Right lobe of liver (tissue), 4 donors: ENCODE data around the gene ITFG2.

Source experiments
- POLR2A ChIP-seq: fragments of 450-650 bp; IDR thresholded peaks from one replicate; pipeline ENCODE4 v1.6.1; 2017; ENCODE audit warnings: antibody characterized with exemption, mild to moderate bottlenecking
- TF ChIP-seq, protein P1 (sequence below), 4 donors: fragments of 200-600 bp in 3 of 4; fragments of 450-650 bp in 1 of 4; IDR thresholded peaks; one replicate each; pipeline versions ENCODE4 v1.5.1 to v1.8.0; 2016 to 2022; ENCODE audit warnings: antibody characterized with exemption in 4 of 4, mild to moderate bottlenecking in 2 of 4
- donor health status: DM: no; HTN: no; CAD: no.
- donor health status: DM: no; HTN: no; CAD: no.
- donor health status: DM: no; HTN: yes; CAD: no.

GRCh38 chr12:2824541-2824940 is 12.1 kb downstream of the ITFG2 start:
- TF ChIP-seq, protein P1, sequence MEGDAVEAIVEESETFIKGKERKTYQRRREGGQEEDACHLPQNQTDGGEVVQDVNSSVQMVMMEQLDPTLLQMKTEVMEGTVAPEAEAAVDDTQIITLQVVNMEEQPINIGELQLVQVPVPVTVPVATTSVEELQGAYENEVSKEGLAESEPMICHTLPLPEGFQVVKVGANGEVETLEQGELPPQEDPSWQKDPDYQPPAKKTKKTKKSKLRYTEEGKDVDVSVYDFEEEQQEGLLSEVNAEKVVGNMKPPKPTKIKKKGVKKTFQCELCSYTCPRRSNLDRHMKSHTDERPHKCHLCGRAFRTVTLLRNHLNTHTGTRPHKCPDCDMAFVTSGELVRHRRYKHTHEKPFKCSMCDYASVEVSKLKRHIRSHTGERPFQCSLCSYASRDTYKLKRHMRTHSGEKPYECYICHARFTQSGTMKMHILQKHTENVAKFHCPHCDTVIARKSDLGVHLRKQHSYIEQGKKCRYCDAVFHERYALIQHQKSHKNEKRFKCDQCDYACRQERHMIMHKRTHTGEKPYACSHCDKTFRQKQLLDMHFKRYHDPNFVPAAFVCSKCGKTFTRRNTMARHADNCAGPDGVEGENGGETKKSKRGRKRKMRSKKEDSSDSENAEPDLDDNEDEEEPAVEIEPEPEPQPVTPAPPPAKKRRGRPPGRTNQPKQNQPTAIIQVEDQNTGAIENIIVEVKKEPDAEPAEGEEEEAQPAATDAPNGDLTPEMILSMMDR (IDR thresholded peaks at IDR 0.05) = no peak
- TF ChIP-seq POLR2A = no peak
